AG10803 (cell line): ENCODE measurements around the gene PJA1.

ENCODE experiments used
- DNase-seq: peaks from one replicate; pipeline ENCODE4 v3.0.0; 2010; ENCODE audit warnings: low read depth
- H3K4me3 ChIP-seq: 2 replicates; pipeline ENCODE4 v1.5.1; 2011; ENCODE audit warnings: mild to moderate bottlenecking, low read length, control low read depth
- TF ChIP-seq, protein P1 (sequence below): conservative IDR thresholded peaks from 2 replicates; pipeline ENCODE4 v1.5.1; 2011; ENCODE audit warnings: mild to moderate bottlenecking, low read length, control low read depth, inconsistent platforms

The PJA1 gene

DNA sequence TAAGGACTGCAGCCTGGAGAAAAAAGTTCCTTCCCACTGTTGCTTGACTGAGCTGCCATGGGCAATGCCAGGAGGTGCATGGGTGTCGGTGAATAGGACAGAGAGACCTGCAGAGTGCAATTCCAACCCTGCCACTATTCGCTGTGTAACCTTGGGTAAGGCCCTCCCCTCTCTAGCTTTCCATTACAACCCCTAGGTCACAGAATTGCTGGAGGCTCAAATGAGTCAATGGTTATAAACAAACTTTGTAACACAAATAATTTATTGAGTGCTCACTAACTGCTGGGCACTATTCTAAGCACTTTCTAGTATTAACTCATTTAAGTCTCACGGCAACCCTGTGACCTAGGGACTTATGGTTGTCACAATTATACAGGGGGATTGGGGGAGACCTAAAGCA lies 37.8 kb downstream of the PJA1 start:
- no peak overlapping the region for H3K4me3 ChIP-seq
- TF ChIP-seq, protein P1, sequence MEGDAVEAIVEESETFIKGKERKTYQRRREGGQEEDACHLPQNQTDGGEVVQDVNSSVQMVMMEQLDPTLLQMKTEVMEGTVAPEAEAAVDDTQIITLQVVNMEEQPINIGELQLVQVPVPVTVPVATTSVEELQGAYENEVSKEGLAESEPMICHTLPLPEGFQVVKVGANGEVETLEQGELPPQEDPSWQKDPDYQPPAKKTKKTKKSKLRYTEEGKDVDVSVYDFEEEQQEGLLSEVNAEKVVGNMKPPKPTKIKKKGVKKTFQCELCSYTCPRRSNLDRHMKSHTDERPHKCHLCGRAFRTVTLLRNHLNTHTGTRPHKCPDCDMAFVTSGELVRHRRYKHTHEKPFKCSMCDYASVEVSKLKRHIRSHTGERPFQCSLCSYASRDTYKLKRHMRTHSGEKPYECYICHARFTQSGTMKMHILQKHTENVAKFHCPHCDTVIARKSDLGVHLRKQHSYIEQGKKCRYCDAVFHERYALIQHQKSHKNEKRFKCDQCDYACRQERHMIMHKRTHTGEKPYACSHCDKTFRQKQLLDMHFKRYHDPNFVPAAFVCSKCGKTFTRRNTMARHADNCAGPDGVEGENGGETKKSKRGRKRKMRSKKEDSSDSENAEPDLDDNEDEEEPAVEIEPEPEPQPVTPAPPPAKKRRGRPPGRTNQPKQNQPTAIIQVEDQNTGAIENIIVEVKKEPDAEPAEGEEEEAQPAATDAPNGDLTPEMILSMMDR = no peak
- no peak for DNase-seq

DNA sequence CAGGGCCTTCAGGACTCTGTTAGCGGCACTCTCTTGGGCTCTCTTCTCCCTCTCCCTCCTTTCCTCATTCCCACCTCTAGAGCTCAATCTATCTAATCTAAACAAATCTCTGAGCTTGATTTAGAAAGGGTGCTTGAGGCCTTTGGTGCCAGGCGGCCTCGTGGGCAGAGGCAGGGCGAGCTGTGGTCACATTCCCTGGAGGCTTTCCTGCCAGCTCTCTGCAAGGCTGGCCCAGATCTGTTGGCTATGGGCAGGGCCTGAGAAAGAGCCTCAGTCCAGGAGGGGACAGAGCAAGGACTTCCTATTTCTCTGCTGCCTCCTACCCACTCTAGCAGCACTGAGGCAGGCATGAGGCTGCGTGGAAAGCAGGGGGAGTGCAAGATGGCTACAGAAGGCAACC lies 38.6 kb downstream of the PJA1 start:
- no peak overlapping the region for H3K4me3 ChIP-seq
- DNase-seq = no peak
- TF ChIP-seq, protein P1 = no peak

DNA sequence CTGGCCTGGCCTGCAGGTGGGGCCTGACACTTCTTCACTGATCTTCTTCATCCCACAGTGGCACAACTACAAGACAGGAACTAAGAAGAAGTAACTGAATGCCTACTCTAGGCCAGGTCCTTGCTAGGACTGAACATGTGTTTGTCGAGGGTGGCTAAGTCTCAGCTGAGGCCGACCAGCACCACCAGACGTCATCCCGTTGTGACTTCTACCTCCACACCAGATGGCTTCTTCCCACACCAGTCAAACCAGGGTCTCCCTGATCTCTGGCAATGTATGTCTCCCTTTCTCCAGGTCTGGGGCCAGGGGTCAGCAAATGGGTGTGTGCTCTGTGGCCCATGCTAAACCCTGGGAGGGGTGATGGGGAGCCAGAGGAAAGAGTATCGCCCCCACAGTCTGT lies 40.2 kb downstream of the PJA1 start:
- TF ChIP-seq, protein P1 = no peak
- DNase-seq = no peak

DNA sequence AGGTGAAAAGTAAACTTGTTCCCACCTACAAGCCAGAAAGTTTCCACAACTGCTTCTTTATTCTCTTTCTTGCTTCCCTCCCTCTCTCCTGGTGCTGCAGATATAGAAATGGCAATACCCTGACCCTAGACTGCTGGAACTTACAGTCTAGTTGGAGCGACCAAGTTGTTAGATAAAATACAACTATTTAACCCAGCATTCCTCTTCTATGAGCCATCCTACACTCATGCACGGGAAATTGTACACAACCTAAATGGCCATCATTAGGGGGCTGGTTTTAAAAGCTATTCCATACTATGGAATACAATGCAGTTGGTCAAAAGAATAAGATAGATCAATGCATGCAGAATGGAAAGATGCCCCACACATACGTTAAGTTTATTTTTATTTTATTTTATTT lies 41.1 kb downstream of the PJA1 start:
- TF ChIP-seq, protein P1 = no peak
- no peak overlapping the region for H3K4me3 ChIP-seq
- DNase-seq = peak; percentile 30

More for the DNA sequence above, 40.2 kb downstream of the PJA1 start:
- H3K4me3 ChIP-seq = no peak overlapping the region

DNA sequence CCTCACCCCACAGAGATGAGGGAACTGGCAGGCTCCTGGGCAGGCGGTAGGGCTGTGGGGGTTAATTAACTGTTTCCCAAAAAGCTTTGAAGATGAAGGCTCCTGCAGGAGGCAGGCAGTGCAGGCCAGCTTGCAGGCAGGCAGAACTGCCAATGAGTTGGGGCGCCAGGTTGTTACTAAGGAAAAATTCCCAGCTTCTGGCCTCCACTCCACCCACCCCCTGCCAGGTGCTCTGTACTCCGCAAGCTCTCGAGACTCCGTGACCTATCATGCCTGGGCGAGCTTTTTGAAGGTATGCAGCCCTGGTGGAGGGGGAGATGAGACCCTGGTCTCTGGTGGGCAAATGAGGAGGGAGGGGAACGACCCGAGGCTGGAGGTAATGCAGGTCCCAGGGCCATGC lies 41.8 kb downstream of the PJA1 start:
- TF ChIP-seq, protein P1 = no peak
- no peak overlapping the region for H3K4me3 ChIP-seq
- DNase-seq = no peak

DNA sequence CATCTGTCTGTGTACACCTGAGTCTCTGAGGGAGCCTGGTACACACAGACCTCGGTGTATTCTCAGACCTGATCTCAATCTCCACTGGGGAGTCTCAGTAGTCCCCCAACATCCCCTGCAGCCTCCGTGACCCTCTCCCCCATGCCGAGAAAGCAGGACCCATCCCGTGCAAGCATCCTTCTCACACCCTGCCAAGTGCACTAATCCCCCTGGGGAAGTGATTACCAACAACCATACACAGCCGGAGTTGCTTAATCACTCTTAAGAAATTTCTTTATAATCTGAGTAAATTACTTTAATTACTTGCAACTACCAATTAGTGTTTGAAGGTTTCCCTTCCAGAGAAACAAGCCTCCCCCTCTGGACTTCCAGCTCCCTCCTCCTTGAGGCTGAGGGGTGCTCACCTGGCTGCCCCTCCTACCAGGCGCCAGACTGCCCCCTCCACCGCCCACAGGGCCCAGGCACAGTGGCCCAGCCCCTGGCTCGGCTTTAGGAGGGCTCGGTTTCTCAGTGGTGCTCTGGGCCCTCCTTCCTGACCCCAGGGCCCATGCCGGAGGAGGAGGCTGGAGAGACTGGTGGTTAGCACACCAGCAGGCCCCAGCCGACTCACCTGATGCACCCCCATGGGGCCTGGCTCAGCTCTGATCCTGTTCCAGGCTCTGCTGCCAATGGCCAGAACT lies 43.8 kb downstream of the PJA1 start:
- H3K4me3 ChIP-seq = no peak overlapping the region
- DNase-seq = no peak

DNA sequence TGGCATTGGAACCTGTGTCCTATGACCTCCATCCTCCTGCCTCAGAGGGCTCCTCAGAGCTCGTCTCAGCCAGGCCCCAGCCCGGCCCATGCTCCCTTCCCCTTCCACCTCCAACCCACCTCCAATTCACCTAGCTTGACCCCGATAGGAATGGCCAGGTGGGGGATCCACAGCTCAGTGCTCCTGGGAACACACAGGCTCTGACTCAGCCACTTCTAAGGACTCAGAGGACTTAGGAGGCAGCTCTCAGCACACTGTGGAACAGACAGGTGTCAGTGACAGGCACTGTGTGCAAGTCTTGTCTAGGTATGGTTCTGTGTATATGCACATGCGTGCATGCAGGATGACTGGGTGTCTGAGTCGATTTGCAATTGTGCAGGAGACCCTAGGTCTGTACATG lies 44.8 kb downstream of the PJA1 start:
- no peak for DNase-seq
- TF ChIP-seq, protein P1 = no peak
- H3K4me3 ChIP-seq = no peak overlapping the region

More for the DNA sequence above, 43.8 kb downstream of the PJA1 start:
- TF ChIP-seq, protein P1 = no peak
